Stimulated activated CD4-positive, alpha-beta T cell treated with anti-CD3 and anti-CD28 coated beads, Interleukin-1b, Interleukin-23, amount 100 ng/mL, for 24 hours (primary cell): ENCODE data around the gene MGA.

Experiments used
- DNase-seq, 4 experiments: peaks; one replicate each; pipeline ENCODE4 v3.0.0-alpha.2; 2020; ENCODE audit warnings: low read depth in 4 of 4, low spot score in 1 of 4

The MGA gene

GRCh38 chr15:41804916-41805666 lies 144.9 kb downstream of the MGA start:
- DNase-seq: no peak

- no peak for DNase-seq
Measured at GRCh38 chr15:41805711-41806110, 145.5 kb downstream of the MGA start.

- no peak for DNase-seq
Measured at GRCh38 chr15:41806291-41807181, 146.3 kb downstream of the MGA start.

- DNase-seq: no peak
Measured at GRCh38 chr15:41809121-41809520, 148.9 kb downstream of the MGA start.

- DNase-seq: no peak
Measured at GRCh38 chr15:41809526-41810220, 149.5 kb downstream of the MGA start.

GRCh38 chr15:41810651-41811431 lies 150.6 kb downstream of the MGA start:
- DNase-seq: no peak

- peak; percentile 47 to 61 (median 52) for DNase-seq
Measured at GRCh38 chr15:41811432-41812195, 151.4 kb downstream of the MGA start.

- no peak for DNase-seq
Measured at GRCh38 chr15:41812820-41813375, 152.7 kb downstream of the MGA start.

- no peak for DNase-seq
Measured at GRCh38 chr15:41813426-41813825, 153.2 kb downstream of the MGA start.

GRCh38 chr15:41814534-41814933 lies 154.3 kb downstream of the MGA start:
- DNase-seq: no peak

GRCh38 chr15:41816788-41817187 lies 156.6 kb downstream of the MGA start:
- no peak for DNase-seq

GRCh38 chr15:41817327-41817726 lies 157.1 kb downstream of the MGA start:
- no peak for DNase-seq

GRCh38 chr15:41817781-41818180 lies 157.6 kb downstream of the MGA start:
- DNase-seq: no peak

GRCh38 chr15:41819455-41820050 lies 159.3 kb downstream of the MGA start:
- no peak for DNase-seq

GRCh38 chr15:41820791-41821423 lies 160.7 kb downstream of the MGA start:
- no peak for DNase-seq

- no peak for DNase-seq
Measured at GRCh38 chr15:41821831-41822230, 161.6 kb downstream of the MGA start.

- DNase-seq: no peak
Measured at GRCh38 chr15:41822471-41822870, 162.3 kb downstream of the MGA start.
